ENCODE results near the gene IFIT5. TPM values are rescaled to one million over a fixed set of nuclear protein-coding genes. Genes with fewer than 3 reads are reported as not detected.
A peak's percentile ranks its signal among the peaks of the same experiment; 100 is the strongest.

IFIT5 gene
- total RNA-seq, 3 donors from 2014 or later (not counting 1 experiment from before 2014, with no cell fraction given), result 17.7 to 23.6 (median 20.4) TPM

DNA sequence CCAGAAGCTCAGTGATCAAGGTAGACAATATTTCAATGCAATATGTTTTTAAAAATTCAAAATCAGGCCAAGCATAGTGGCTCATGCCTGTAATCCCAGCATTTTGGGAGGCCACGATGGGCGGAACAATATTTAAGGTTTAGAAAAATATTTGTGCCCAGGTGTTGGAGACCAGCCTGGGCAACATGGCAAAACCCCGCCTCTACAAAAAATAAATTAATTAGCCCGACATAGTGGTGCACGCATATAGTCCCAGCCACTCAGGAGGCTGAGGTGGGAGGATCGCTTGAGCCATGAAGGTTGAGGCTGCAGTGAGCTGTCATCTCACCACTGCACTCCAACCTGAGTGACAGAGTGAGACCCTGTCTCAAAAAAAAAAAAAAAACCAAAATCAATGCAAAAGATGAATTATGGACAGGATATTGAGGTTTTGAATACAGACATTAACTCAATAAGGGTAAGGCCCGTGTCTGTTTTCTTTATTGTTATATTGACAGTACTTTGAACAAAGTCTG lies 913 bp upstream of the IFIT5 start:
- H3K36me3 Mint-ChIP-seq, result no peaks in the 10 kb centered on the region
- 81% methylated on average over 7 of the region's 7 CpGs for WGBS (ENCODE audit: insufficient coverage)
- intact Hi-C loops (cut with micrococcal nuclease), result loop anchor here (10.0 kb wide), 1 partner anchor 291 kb away; the partner anchor contains the start of gene KIF20B

DNA sequence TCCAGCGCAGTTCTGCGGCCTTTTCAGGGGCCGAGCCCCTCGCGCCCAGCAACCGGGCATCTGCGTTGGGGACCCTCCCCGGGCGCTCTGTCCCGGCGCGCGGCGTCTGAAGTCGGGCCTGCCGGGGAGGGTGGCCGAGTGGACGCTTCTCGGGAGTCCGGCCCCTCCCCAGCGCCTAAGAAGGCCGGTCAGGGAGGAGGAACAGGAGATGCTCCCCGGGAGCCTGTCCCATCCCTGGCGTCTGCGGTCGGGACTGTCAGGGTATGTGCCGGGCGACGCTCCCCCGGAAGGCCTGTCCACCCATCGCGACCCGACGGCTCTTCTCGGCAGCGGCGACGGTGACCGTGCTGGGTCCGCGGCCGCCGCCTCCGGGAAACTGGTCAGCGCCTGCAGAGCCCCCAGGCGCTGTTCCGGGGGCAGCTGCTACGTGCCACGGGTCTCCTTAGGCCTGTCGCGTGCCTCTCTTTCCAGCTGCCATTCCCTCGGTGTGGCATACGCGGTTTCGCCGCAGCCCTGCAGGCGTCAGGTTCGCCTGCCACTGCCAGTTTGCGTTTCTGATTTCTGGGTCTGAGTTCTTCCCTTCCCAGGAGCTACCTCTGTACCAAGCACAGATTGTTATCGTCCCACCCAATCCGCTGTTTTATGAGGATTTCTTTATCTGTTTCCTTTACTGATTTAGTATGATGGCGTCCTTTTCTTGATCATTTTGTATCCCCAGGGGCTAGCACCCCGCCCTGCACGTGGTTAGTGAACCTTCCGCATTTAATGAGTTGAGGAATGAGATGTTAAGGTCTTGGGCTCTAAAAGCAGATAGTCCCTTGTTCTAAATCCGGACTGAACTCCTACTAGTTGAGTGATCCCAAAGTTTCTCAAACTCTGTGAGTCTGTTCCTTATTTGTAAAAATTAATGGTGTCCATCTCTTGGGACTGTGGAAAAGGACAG lies 782 bp downstream of the IFIT5 start:
- Mint-ChIP-seq H3K4me3 (peak overlapping the region; percentile 92), H3K27me3 (ENCODE audit: low read depth in 2 of 2) (no peaks in the 10 kb centered on the region), H3K4me1 (peaks cover 38 to 47% of the 10 kb centered on the region in 2 donors), H3K9me3 (no peaks in the 10 kb centered on the region), H3K27ac (peak overlapping the region; percentile 90 to 95), H3K36me3 (no peaks in the 10 kb centered on the region)
- peak; percentile 44 to 75 for DNase-seq
- H3K27me3 ChIP-seq (ENCODE audit: control insufficient read depth, insufficient read depth, low read length), result no peaks in the 10 kb centered on the region
- intact Hi-C loops (cut with micrococcal nuclease), result loop anchor here (1.0 to 10.0 kb wide), 4 partner anchors 23 to 290 kb away; partner anchors contain the start of genes IFIT1 and KIF20B
- H3K4me1 ChIP-seq (ENCODE audit: control insufficient read depth, insufficient read depth, low read length), result peaks cover 22% of the 10 kb centered on the region
- no peaks in the 10 kb centered on the region for H3K9me3 ChIP-seq (ENCODE audit: control insufficient read depth, insufficient read depth, low read length)
- peaks cover 8% of the 10 kb centered on the region for H3K36me3 ChIP-seq (ENCODE audit: control insufficient read depth, insufficient read depth, low read length)
- ATAC-seq, result peak; percentile 45 to 54 (median 46)
- WGBS (ENCODE audit: insufficient coverage), result 2% methylated on average over 66 of the region's 66 CpGs
- peak overlapping the region; percentile 79 for H3K27ac ChIP-seq (ENCODE audit: low read length)
- H3K4me3 ChIP-seq (ENCODE audit: low read length), result peak overlapping the region; percentile 51
- TF ChIP-seq, protein P1, sequence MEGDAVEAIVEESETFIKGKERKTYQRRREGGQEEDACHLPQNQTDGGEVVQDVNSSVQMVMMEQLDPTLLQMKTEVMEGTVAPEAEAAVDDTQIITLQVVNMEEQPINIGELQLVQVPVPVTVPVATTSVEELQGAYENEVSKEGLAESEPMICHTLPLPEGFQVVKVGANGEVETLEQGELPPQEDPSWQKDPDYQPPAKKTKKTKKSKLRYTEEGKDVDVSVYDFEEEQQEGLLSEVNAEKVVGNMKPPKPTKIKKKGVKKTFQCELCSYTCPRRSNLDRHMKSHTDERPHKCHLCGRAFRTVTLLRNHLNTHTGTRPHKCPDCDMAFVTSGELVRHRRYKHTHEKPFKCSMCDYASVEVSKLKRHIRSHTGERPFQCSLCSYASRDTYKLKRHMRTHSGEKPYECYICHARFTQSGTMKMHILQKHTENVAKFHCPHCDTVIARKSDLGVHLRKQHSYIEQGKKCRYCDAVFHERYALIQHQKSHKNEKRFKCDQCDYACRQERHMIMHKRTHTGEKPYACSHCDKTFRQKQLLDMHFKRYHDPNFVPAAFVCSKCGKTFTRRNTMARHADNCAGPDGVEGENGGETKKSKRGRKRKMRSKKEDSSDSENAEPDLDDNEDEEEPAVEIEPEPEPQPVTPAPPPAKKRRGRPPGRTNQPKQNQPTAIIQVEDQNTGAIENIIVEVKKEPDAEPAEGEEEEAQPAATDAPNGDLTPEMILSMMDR (IDR thresholded peaks at IDR 0.05), result no peak

More for the DNA sequence above, 913 bp upstream of the IFIT5 start:
- Histone ChIP-seq H3K27ac (ENCODE audit: low read length) (peak overlapping the region; percentile 79), H3K4me1 (ENCODE audit: control insufficient read depth, insufficient read depth, low read length) (peaks cover 22% of the 10 kb centered on the region), H3K4me3 (ENCODE audit: low read length) (peak overlapping the region; percentile 51), H3K27me3 (ENCODE audit: control insufficient read depth, insufficient read depth, low read length) (no peaks in the 10 kb centered on the region), H3K36me3 (ENCODE audit: control insufficient read depth, insufficient read depth, low read length) (peaks cover 7% of the 10 kb centered on the region), H3K9me3 (ENCODE audit: control insufficient read depth, insufficient read depth, low read length) (no peaks in the 10 kb centered on the region)
- TF ChIP-seq, protein P1 (IDR thresholded peaks at IDR 0.05), result no peak
- ATAC-seq (no peak), DNase-seq (no peak)
- no peaks in the 10 kb centered on the region for H3K9me3 Mint-ChIP-seq
- H3K27ac Mint-ChIP-seq, result peak overlapping the region; percentile 90 to 95
- peak overlapping the region; percentile 92 for H3K4me3 Mint-ChIP-seq
- H3K27me3 Mint-ChIP-seq (ENCODE audit: low read depth in 2 of 2), result no peaks in the 10 kb centered on the region
- H3K4me1 Mint-ChIP-seq, result peaks cover 38 to 43% of the 10 kb centered on the region in 2 donors

DNA sequence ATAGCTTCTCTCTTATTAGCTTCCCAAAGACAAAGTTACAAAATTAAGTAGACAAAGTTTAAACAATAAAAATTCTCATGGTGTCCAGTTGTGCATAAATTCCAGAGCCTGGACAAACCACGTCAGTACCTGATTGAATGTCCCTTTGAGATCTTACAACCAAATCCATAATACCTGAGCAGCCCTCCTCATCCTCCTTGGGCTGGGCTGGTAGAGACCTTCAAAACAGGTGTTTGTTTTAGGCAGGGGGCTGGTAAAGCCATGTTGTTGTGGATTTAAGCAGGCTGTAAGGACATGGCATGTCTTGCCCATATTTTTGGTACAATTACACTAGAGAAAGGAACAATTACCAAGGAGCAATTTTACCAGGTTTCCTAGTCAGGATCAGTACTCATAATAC lies 2.1 kb downstream of the IFIT5 start:
- H3K4me1 Mint-ChIP-seq, result peaks cover 44 to 48% of the 10 kb centered on the region in 2 donors

More for the DNA sequence above, 2.1 kb downstream of the IFIT5 start:
- no peaks in the 10 kb centered on the region for H3K27me3 ChIP-seq (ENCODE audit: control insufficient read depth, insufficient read depth, low read length)
- 100% methylated on average over 1 of the region's 1 CpG for WGBS (ENCODE audit: insufficient coverage)
- Mint-ChIP-seq H3K27ac (peak overlapping the region; percentile 90 to 95), H3K4me3 (peak overlapping the region; percentile 92), H3K36me3 (no peaks in the 10 kb centered on the region), H3K27me3 (ENCODE audit: low read depth in 2 of 2) (no peaks in the 10 kb centered on the region), H3K9me3 (no peaks in the 10 kb centered on the region)
- H3K4me1 ChIP-seq (ENCODE audit: control insufficient read depth, insufficient read depth, low read length), result peaks cover 22% of the 10 kb centered on the region
- H3K9me3 ChIP-seq (ENCODE audit: control insufficient read depth, insufficient read depth, low read length), result no peaks in the 10 kb centered on the region
- H3K27ac ChIP-seq (ENCODE audit: low read length), result no peak overlapping the region
- ATAC-seq (no peak), DNase-seq (peak in 1 of 2 donors; percentile 10)
- intact Hi-C loops (cut with micrococcal nuclease), result loop anchor here (10.0 kb wide), 1 partner anchor 288 kb away; the partner anchor contains the start of gene KIF20B
- H3K4me3 ChIP-seq (ENCODE audit: low read length), result no peak overlapping the region
- peaks cover 11% of the 10 kb centered on the region for H3K36me3 ChIP-seq (ENCODE audit: control insufficient read depth, insufficient read depth, low read length)
- TF ChIP-seq, protein P1 (IDR thresholded peaks at IDR 0.05), result no peak

All from natural killer cell (primary cell).